HG03060 (cell line): ENCODE results near the gene SIGLEC11.
"Not testable (repeated sequence)": the region's sequence is repeated elsewhere in the genome, so short reads cannot be mapped to it uniquely, and the experiment has no call there.

Experiments used
- ATAC-seq: cut with Tn5 transposase; IDR thresholded peaks from one replicate; pipeline ENCODE4 v1.9.1; 2021; ENCODE audit warnings: low read depth, moderate number of reproducible peaks; ENCODE audit not compliant: unreplicated experiment

The SIGLEC11 gene, protein sequence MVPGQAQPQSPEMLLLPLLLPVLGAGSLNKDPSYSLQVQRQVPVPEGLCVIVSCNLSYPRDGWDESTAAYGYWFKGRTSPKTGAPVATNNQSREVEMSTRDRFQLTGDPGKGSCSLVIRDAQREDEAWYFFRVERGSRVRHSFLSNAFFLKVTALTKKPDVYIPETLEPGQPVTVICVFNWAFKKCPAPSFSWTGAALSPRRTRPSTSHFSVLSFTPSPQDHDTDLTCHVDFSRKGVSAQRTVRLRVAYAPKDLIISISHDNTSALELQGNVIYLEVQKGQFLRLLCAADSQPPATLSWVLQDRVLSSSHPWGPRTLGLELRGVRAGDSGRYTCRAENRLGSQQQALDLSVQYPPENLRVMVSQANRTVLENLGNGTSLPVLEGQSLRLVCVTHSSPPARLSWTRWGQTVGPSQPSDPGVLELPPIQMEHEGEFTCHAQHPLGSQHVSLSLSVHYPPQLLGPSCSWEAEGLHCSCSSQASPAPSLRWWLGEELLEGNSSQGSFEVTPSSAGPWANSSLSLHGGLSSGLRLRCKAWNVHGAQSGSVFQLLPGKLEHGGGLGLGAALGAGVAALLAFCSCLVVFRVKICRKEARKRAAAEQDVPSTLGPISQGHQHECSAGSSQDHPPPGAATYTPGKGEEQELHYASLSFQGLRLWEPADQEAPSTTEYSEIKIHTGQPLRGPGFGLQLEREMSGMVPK

DNA sequence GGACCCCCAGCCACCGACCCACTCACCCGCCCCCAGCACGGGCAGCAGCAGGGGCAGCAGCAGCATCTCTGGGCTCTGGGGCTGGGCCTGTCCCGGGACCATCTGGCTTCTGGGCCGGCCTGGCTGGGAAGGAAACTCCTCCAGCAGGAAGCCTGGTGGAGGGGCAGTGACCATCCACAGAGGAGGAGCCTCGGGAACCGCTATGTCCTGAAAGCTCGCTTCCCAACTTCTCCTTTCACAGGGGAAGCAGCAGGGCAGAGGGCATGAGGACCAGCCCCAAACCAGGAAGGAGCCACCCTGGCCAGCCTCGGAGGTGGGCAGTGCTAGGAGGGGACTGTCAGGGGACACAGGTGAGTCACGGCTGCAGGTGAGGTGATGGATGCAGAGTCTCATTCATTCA, at the start of gene SIGLEC11:
TSS of gene SIGLEC11 (minus strand) at position 193 of the 400 bp plus-strand sequence. CDS start at position 102, 91 bp downstream.
- not testable (repeated sequence) for ATAC-seq

GRCh38 chr19:50008532-50008931, 47.6 kb upstream of the SIGLEC11 start:
- no peak for ATAC-seq

- no peak for ATAC-seq
These were observed 47.0 kb upstream of the SIGLEC11 start for GRCh38 chr19:50007947-50008346.

GRCh38 chr19:50007170-50007569, 46.2 kb upstream of the SIGLEC11 start:
- no peak for ATAC-seq

GRCh38 chr19:50005428-50005827, 44.5 kb upstream of the SIGLEC11 start:
- no peak for ATAC-seq

DNA sequence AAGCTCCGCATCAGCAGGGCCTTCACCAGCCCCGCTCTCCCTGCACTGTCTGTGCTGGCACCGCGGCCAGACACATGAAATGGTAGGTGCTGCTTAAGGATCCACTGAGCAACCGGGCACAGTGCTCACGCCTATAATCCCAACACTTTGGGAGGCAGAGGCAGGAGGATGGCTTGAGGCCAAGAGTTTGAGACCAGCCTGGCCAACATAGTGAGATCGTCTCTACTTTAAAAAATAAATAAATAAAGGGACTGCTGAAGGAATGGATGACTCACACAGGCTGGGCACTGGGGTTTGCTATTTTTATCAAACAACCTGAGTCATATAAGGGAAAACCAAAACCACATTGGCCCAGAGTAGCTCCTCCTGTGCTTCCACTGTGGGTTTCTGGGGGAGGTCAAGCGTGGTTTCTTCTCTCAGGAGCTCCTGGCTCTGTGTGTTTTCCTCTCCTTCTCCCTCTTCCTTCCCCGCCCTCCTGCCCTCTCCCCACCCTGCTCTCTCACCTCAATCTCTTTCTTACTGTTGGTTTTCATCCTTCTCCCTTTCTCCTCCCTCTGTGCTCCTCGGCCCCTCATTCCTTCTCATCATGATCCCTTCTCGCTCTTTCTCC, 42.9 kb upstream of the SIGLEC11 start:
- no peak for ATAC-seq

DNA sequence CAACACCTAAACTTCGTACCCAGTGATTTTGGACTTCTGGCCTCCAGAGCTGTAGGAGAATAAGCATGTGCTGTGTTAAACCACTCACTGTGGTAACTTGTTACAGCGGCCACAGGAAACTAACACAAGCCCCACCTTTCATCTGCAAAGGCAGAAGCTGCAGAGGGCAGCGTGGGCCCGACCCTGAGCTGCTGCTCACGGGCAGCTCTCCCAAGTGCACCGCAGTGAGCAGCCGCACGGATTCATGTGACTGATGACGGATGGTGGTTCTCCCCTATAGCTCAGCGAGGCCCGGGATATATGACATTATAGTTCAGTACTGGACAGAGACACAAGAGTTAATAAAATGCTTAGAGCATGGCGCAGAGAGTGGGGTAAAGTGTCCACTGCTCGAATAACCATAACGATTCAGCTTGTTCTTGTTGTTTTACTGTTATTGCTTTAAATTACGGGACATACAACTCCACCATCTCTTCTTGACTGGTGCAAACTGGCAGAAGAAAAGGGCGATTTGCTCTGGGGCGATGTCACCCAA, 42.3 kb upstream of the SIGLEC11 start:
- ATAC-seq, result no peak

- no peak for ATAC-seq
These were observed 41.5 kb upstream of the SIGLEC11 start for GRCh38 chr19:50002386-50002960.

- no peak for ATAC-seq
These were observed 40.8 kb upstream of the SIGLEC11 start for GRCh38 chr19:50001775-50002174.

GRCh38 chr19:50000841-50001557, 40.0 kb upstream of the SIGLEC11 start:
- no peak for ATAC-seq

GRCh38 chr19:50000038-50000840, 39.3 kb upstream of the SIGLEC11 start:
- no peak for ATAC-seq

DNA sequence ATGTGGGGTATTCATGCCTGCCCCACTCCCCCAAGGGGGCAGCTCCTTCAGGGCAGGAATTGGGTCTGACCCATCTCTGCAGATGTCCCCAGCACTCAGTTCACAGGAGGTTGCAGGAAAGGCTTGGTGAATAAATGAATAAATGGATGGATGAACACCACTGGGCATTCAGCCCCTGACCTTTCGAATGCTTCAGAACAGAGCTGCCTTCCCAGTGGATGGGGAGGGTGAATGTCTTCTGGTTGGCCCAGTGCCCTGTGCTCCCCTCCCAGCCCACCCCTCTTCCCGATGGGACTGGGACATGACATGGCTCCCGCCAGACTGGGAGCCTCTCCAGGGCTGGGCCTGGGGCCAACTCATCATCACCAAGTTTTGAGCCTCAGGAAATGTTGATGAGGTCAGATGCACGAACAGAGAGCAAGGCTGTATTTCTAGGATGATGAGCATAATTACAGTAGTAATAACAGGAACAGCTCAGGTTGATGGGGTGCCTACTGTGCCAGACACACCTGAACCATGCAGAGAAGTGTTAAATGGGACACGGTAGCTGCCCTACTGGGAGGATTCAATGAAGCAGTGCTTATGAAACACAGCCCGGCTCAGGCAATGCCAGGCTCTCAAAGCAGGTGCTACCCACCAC, 38.5 kb upstream of the SIGLEC11 start:
- ATAC-seq, result no peak

DNA sequence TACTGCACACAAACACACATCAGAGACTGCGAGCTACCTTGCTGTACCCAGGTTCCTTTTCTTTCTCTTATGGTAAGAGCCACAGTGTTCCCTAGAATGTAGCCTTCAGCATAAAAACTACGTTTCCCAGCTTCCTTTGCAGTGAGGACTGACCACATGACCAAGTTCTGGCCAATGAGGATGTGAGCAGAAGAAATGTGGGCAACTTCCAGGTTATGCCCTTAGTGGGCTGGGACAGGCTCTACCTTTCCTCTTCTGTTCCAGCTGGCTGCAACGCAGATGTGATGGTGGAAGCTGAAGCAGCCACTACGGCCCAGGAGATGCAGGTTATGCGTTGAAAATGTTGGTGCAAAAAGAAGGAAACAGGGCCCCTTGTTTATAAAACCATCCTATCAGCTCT, 36.7 kb upstream of the SIGLEC11 start:
- ATAC-seq, result no peak

DNA sequence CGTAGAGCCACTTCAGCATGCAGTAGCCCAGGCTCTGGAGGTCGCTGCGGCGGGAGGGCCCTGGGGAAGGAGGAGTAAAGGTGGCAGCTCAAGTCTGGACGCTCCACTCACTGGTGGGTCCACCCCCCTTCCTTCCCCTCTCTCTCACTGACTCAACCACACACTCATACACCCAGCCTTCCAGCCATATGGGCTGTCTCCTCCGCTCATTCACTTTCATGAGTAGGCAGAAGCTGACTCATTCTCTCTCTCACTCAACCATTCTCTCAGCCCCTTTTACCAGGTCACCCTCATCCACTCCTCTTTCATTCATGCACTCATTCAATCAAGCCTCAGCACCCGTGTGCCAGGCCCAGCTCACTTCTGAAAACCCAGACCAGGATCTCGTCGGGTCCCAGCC, 27.5 kb upstream of the SIGLEC11 start:
- no peak for ATAC-seq

GRCh38 chr19:49988007-49988406, 27.0 kb upstream of the SIGLEC11 start:
- no peak for ATAC-seq

DNA sequence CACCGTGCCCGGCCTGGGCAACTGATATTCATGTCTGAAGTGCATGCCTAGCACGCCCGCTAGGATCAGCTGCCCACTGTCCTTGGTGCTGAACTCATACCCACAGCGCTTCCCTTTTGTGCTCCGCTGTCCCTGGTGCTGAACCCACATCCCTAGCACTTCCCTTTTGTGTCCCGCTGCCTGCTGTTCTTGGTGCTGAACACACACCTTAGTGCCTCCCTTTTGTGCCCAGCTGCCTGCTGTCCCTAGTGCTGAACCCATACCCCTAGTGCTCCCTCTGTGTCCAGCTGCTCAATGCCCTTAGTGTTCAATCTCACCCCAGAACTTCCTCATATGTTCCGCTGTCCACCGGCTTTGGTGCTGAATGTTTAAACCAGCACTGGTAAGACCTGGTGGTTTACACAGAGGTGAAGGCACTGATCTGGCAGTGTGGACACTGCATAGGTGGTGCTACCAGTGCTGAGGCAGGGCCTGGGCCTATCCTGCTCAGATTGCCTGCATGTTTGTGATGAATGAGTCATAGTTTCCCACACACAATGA, 26.3 kb upstream of the SIGLEC11 start:
- ATAC-seq, result no peak

GRCh38 chr19:49986354-49986753, 25.4 kb upstream of the SIGLEC11 start:
- ATAC-seq, result no peak

DNA sequence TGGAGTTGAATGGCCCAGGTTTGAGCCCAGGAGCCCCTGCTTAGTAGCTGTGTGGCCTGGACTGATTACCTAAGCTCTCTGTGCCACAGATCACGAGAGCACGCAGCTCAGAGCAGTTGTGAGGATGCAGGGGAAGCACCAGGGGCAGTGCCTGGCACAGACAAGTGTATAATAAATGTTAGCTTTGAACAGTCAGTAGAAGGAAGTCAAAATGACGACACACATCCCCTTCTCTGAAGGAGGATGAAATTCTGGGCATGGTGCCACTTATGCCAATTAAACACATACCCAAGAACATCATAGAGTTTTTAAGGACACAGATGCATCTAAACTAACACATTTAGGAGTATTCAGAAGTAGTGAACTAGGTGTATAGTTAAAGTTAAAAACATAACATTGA, 24.9 kb upstream of the SIGLEC11 start:
- ATAC-seq, result no peak

DNA sequence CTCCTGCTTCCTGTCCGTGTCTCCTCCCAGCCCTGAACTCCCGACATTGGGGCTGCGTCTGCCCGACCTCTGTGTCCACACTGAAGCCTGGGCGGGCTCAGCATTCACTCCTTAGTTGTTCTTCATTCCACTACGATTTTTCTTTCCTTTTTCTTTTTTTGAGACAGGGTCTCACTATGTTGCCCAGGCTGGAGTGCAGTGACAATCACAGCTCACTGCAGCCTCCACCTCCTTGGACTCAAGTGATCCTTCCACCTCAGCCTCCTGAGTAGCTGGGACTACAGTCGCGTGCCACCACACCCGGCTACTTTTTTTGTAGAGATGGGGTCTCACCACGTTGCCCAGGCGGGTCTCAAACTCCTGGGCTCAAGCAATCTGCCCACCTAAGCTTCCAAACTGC, 23.5 kb upstream of the SIGLEC11 start:
- ATAC-seq, result no peak
